ENCODE measurements around the gene HOXA11. TPM values are rescaled to one million over a fixed set of nuclear protein-coding genes. Genes with fewer than 3 reads are reported as not detected.

Gene HOXA11
- total RNA-seq, 1 donor from 2014 or later: not detected

GRCh38 chr7:27214239-27214950 lies 29.4 kb upstream of the HOXA11 start:
- Mint-ChIP-seq H3K9me3 (no peaks in the 10 kb centered on the region), H3K27ac (no peak overlapping the region), H3K36me3 (ENCODE audit: low read depth) (no peaks in the 10 kb centered on the region), H3K27me3 (peaks cover 67% of the 10 kb centered on the region), H3K4me1 (peaks cover 9% of the 10 kb centered on the region), H3K4me3 (no peak overlapping the region)
- no peak for ATAC-seq (ENCODE audit: low read depth)
- no peak for DNase-seq
- ChIA-PET CTCF (no interaction called here), POLR2A (no interaction called here)
- intact Hi-C loops (cut with micrococcal nuclease): loop anchor here (5.0 kb wide), 1 partner anchor 883 kb away; no protein-coding TSS in a partner anchor
- no peak for TF ChIP-seq CTCF (IDR thresholded peaks at IDR 0.05)

GRCh38 chr7:27213433-27214238 lies 28.6 kb upstream of the HOXA11 start:
- TF ChIP-seq CTCF (IDR thresholded peaks at IDR 0.05): no peak
- peaks cover 69% of the 10 kb centered on the region for H3K27me3 Mint-ChIP-seq
- intact Hi-C loops (cut with micrococcal nuclease): loop anchor here (5.0 kb wide), 1 partner anchor 884 kb away; no protein-coding TSS in a partner anchor
- H3K9me3 Mint-ChIP-seq: no peaks in the 10 kb centered on the region
- ATAC-seq (ENCODE audit: low read depth) (no peak), DNase-seq (no peak)
- no peak overlapping the region for H3K27ac Mint-ChIP-seq
- H3K4me1 Mint-ChIP-seq: peaks cover 9% of the 10 kb centered on the region
- ChIA-PET POLR2A (no interaction called here), CTCF (no interaction called here)
- H3K4me3 Mint-ChIP-seq: no peak overlapping the region
- H3K36me3 Mint-ChIP-seq (ENCODE audit: low read depth): no peaks in the 10 kb centered on the region

- Mint-ChIP-seq H3K9me3 (no peaks in the 10 kb centered on the region), H3K27ac (no peak overlapping the region), H3K4me1 (peaks cover 9% of the 10 kb centered on the region), H3K36me3 (ENCODE audit: low read depth) (no peaks in the 10 kb centered on the region), H3K4me3 (no peak overlapping the region), H3K27me3 (peaks cover 70% of the 10 kb centered on the region)
- TF ChIP-seq CTCF (IDR thresholded peaks at IDR 0.05): no peak
- ChIA-PET CTCF (interaction anchor here (1.0 to 3.3 kb wide), 4 partner anchors 16 to 807 kb away, joined by 3 to 12 read pairs (median 8); no protein-coding TSS in a partner anchor), POLR2A (no interaction called here)
- intact Hi-C loops (cut with micrococcal nuclease): loop anchor here (5.0 kb wide), 1 partner anchor 885 kb away; no protein-coding TSS in a partner anchor
- ATAC-seq (ENCODE audit: low read depth): no peak
- DNase-seq: no peak
Measured at GRCh38 chr7:27212497-27213432, 27.7 kb upstream of the HOXA11 start.

GRCh38 chr7:27211764-27212204 lies 26.8 kb upstream of the HOXA11 start:
- no peaks in the 10 kb centered on the region for H3K36me3 Mint-ChIP-seq (ENCODE audit: low read depth)
- intact Hi-C loops (cut with micrococcal nuclease): loop anchor here (2.0 to 5.0 kb wide), 3 partner anchors 13 to 886 kb away; no protein-coding TSS in a partner anchor
- TF ChIP-seq CTCF (IDR thresholded peaks at IDR 0.05): no peak
- DNase-seq (no peak), ATAC-seq (ENCODE audit: low read depth) (no peak)
- peaks cover 9% of the 10 kb centered on the region for H3K4me1 Mint-ChIP-seq
- no peaks in the 10 kb centered on the region for H3K9me3 Mint-ChIP-seq
- ChIA-PET POLR2A (no interaction called here), CTCF (interaction anchor here (1.0 to 4.2 kb wide), 8 partner anchors 15 to 808 kb away, joined by 3 to 26 read pairs (median 8); no protein-coding TSS in a partner anchor)
- H3K27me3 Mint-ChIP-seq: peaks cover 74% of the 10 kb centered on the region
- no peak overlapping the region for H3K4me3 Mint-ChIP-seq
- H3K27ac Mint-ChIP-seq: no peak overlapping the region
